Hepatic stellate cell (primary cell): ENCODE data around the gene CCDC77.

ENCODE experiments used
- DNase-seq: peaks from one replicate; pipeline ENCODE4 v3.0.0; 2011; ENCODE audit warnings: low spot score

Gene CCDC77

GRCh38 chr12:452667-453210 is 51.3 kb downstream of the CCDC77 start:
- no peak for DNase-seq

GRCh38 chr12:454833-455232 is 53.4 kb downstream of the CCDC77 start:
- no peak for DNase-seq

GRCh38 chr12:455821-456220 is 54.4 kb downstream of the CCDC77 start:
- DNase-seq: no peak

DNA sequence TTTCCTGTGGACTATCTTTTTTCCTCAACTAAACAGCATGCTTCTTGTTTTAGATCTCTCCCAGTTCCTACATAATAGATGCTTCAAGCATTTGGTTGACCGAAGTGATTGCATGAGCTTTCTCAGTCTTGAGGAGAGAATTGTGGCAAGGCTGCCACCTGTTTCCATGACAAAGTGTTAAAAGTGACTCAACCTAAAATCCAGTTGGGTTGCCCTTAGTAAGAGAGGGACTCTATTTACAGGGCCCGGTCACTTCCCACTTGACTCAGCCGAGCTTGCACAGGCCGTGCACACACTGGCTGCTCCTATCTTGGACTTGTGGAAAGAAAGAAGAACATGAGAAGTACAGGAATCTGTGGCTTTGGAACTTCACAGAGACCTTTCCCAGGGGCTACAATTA is 56.2 kb downstream of the CCDC77 start:
- DNase-seq: no peak

DNA sequence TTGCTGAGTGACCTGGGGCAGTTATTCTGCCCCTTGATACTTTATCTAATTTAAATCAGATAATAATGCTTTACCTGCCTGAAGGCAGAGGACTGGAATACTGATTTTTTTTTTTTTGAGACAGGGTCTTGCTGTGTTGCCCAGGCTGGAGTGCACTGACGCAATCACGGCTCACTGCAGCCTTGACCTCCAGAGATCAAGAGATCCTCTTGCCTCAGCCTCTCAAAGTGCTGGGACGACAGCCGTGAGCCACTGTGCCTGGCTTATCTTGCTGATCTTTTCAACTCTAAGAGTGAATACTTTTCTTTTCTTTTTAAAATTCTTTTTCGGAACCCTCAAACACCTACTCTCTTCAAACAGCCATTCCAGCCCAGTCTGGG is 57.6 kb downstream of the CCDC77 start:
- no peak for DNase-seq

DNA sequence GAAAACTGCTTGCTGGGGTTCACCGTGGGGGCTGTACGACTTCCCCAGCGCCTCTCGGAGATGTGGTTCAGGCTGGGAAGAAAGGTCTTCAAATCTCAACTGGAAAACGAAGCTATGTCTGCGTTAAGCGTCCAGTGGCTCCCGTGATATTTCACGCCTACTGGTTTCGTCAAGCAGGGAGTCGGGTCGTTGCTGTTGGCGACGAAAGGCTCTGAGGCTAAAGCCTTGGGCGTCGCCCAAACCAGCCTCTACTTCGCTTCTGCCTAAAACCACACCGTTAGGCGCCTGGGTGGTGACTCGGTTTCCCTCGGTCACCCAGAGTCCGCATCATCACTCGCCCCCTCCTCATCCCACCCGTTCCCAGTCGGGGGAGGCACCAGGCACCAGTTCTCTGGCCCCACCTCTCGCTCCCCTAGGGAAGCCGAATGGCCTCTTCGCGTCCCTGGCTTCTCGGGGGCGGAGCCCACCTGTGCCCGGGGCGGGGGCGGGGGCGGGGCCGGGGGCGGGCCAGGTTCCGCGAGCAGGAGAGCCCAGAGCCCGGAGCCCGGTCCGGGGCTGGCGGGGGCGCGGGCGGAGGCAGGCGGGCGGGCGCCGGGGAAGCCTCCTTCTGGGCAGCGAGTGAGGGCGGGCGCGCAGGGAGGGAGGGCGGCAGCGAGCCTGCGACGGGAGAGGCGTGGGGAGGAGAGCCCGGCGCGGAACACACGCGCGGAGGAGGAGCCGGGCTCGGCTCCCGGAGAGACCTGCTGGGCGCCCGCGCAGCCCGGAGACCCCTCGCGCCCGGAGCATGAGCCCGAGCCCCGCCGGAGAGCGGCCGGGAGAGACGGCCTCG is 58.2 kb downstream of the CCDC77 start, which contains the start of gene B4GALNT3:
TSS of gene B4GALNT3 (plus strand) at position 510 of the 829 bp plus-strand sequence. CDS start 438 bp downstream, outside the sequence.
- DNase-seq: peak; percentile 37

- DNase-seq: peak; percentile 25
Measured at GRCh38 chr12:460261-461230, 59.1 kb downstream of the CCDC77 start.

DNA sequence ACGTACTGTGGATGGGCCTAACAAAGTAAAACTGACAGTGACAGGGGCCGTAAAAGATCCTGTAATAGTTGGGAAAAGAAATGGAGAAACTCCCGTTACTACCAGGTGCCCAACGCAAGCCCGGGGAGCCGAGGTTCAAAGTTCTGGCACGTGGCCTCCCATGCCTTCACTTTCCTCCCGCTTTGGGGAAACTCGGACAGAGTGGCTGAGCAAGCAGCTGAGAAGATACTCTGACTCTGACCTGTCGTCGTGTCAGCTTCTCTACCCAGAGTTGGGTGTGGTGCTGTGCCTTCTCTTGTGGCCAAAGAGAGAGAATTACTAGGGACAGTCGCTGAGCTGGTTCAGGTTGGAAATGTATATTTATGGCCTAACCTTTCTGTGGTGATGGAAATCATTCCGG is 60.0 kb downstream of the CCDC77 start:
- no peak for DNase-seq

DNA sequence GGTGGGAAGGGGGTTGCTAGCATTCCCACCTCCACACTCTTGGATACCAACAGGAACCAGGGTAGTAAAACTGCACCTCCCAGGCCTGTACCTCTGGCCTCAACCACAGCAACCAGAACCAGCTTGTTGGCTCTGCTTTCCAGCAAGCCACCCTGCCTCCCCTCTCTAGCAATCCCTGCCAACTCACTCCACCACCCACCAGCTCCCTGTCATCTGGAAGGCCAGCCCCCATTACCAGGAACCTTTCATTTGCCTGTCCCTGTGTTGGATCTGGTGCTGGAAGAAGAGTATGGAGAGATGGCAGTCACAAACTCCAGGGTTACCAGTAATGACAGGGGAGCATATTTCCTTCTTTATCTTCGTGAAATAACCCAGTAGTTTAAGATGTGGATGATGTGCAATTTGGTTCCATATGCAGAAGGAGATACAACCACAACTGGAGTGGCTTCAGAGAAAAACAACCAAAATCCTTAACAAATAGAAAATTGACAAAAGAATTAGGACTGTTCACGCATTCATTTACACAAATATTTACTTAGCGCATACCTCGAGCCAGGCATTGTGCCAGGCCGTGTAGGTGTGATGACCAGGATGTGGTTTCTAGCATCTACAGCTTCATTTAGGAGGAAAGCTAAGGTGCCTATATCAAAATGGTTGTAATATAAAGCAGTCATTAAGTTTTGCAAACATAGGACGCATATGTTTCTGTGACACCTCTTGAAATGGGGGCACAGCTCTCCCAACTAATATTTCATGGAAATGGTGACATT is 61.7 kb downstream of the CCDC77 start:
- no peak for DNase-seq

- no peak for DNase-seq
Measured at GRCh38 chr12:464484-465267, 63.2 kb downstream of the CCDC77 start.

DNA sequence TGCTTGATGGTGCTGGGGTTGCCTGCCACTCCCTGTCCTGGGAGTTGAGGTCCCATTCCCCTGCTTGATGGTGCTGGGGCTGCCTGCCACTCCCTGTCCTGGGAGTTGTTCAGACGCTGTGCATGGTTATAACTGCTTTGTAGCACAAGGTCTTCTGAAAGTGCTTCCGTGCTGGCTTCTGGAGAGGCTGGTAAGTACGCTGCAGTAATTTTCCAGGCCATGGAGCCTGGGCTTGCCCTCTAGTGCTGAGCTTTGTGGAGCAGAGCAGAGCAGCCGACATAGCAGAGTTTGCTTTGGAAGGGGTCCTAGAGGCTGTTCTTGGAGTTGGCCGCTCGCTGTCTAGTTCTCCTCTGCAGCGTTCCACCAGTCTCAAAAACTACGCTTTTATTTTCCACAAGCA is 64.6 kb downstream of the CCDC77 start:
- no peak for DNase-seq

DNA sequence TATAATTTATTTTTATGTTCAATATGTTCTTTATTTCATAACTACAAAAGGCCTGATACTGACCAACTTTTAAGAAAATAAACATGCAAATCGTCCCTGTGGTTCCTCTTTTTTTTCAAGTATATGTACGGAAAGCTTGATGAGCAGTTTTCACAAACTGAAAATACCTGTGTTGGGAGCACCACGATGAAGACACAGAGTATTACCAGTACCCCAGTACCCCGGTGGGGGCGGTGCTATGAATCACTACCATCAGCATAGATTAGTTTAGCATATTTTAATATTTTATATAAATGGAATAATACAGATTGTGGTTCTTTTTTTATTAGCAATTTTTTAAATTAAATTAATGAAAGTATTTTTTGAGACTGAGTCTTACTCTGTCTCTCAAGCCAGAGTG is 65.3 kb downstream of the CCDC77 start:
- no peak for DNase-seq

DNA sequence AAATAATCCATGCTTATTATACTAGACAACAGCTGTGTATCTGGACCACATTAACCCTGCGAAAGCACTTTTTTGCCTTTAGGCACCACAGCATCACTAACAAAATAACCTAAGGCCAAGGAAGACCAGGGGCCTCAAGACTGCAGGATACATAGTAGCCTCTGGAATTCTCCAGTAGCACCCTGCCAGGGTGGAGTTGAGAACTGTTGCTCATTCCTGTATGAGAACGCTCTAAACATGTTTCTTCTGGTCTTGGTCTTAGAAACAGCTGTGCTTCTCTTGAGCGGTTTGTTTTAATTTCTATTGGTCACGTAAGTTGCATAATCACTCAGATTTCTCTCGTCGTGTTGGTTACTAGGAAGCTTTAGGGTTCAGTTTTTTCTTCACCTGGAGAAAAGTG is 66.1 kb downstream of the CCDC77 start:
- no peak for DNase-seq

- DNase-seq: no peak
Measured at GRCh38 chr12:468671-469389, 67.4 kb downstream of the CCDC77 start.

DNA sequence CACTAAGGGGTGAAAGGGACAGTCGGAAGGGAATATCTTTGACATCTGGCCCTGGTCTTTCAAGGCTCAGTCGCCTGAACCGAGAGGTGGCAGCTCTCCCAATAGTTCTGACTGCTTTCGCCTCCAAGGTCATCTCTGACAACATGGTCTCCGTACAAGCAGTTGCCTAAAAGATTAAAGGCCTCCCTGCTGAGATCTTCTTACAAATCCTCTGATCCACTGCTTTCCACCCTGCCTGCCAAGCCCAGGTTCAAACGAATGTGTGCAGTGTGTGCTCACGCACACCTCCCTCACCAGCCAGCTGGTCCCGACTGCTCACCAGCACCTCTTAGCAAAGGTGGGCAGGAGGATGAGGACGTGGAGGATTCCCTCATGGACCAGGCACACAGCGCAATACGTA is 68.7 kb downstream of the CCDC77 start:
- no peak for DNase-seq

- no peak for DNase-seq
Measured at GRCh38 chr12:473198-473597, 71.8 kb downstream of the CCDC77 start.

GRCh38 chr12:473863-474577 is 72.6 kb downstream of the CCDC77 start:
- no peak for DNase-seq

GRCh38 chr12:475286-475685 is 73.8 kb downstream of the CCDC77 start:
- DNase-seq: no peak

- DNase-seq: no peak
Measured at GRCh38 chr12:479161-479560, 77.7 kb downstream of the CCDC77 start.
